H9 (cell line): Measurements from ENCODE around the gene PRSS57. TPM values are rescaled to one million over a fixed set of nuclear protein-coding genes. Genes with fewer than 3 reads are reported as not detected.

Experiments used
- DNase-seq: peaks from one replicate; pipeline ENCODE4 v3.0.0-alpha.2; 2017
- H2AFZ ChIP-seq: one replicate; pipeline ENCODE4 v1.6.1; 2013; ENCODE audit warnings: mild to moderate bottlenecking, low read length, control low read depth, moderate library complexity
- H2AK5ac ChIP-seq: 2 replicates; pipeline ENCODE4 v1.6.1; 2013; ENCODE audit warnings: low read length, control low read depth, mixed read lengths; ENCODE audit not compliant: insufficient read length
- H2BK120ac ChIP-seq: one replicate; pipeline ENCODE4 v1.6.1; 2013; ENCODE audit warnings: low read depth, mild to moderate bottlenecking, low read length, control low read depth, inconsistent platforms; ENCODE audit not compliant: poor library complexity, severe bottlenecking
- H2BK12ac ChIP-seq: 2 replicates; pipeline ENCODE4 v1.6.1; 2013; ENCODE audit warnings: low read length, control low read depth, mixed read lengths, low read depth; ENCODE audit not compliant: insufficient read length
- H2BK15ac ChIP-seq: 2 replicates; pipeline ENCODE4 v1.6.1; 2013; ENCODE audit warnings: low read depth, low read length, control low read depth
- H2BK20ac ChIP-seq: one replicate; pipeline ENCODE4 v1.6.1; 2013; ENCODE audit warnings: low read depth, mild to moderate bottlenecking, low read length, control low read depth, inconsistent platforms; ENCODE audit not compliant: poor library complexity, severe bottlenecking
- H2BK5ac ChIP-seq: 2 replicates; pipeline ENCODE4 v1.6.1; 2013; ENCODE audit warnings: low read length, control low read depth, mixed read lengths; ENCODE audit not compliant: insufficient read length
- H3K14ac ChIP-seq: 2 replicates; pipeline ENCODE4 v1.6.1; 2013; ENCODE audit warnings: low read length, control low read depth; ENCODE audit not compliant: insufficient read depth
- H3K18ac ChIP-seq: 2 replicates; pipeline ENCODE4 v1.6.1; 2013; ENCODE audit warnings: low read depth, mild to moderate bottlenecking, mixed read lengths, low read length, control low read depth; ENCODE audit not compliant: insufficient read length
- H3K23ac ChIP-seq: 2 replicates; pipeline ENCODE4 v1.6.1; 2013; ENCODE audit warnings: low read length, control low read depth, mixed read lengths, low read depth; ENCODE audit not compliant: insufficient read length
- H3K23me2 ChIP-seq: 2 replicates; pipeline ENCODE4 v1.6.1; 2013; ENCODE audit warnings: low read depth, mild to moderate bottlenecking, mixed read lengths, low read length, control low read depth; ENCODE audit not compliant: insufficient read length, poor library complexity, severe bottlenecking
- H3K27ac ChIP-seq: 2 replicates; pipeline ENCODE4 v1.5.1; 2013; ENCODE audit warnings: low read length, control low read depth, mixed read lengths, low read depth; ENCODE audit not compliant: insufficient read length
- H3K27me3 ChIP-seq: 2 replicates; pipeline ENCODE4 v1.6.1; 2013; ENCODE audit warnings: low read length, control low read depth, inconsistent platforms; ENCODE audit not compliant: insufficient read depth
- H3K4ac ChIP-seq: 2 replicates; pipeline ENCODE4 v1.6.1; 2013; ENCODE audit warnings: low read depth, mild to moderate bottlenecking, control low read depth, inconsistent platforms, low read length, moderate library complexity
- H3K4me1 ChIP-seq: 2 replicates; pipeline ENCODE4 v1.6.1; 2013; ENCODE audit warnings: low read length, control low read depth, inconsistent platforms; ENCODE audit not compliant: insufficient read depth
- H3K4me2 ChIP-seq: 2 replicates; pipeline ENCODE4 v1.6.1; 2013; ENCODE audit warnings: low read length, control low read depth, mixed read lengths; ENCODE audit not compliant: insufficient read length, insufficient read depth
- H3K56ac ChIP-seq: 2 replicates; pipeline ENCODE4 v1.6.1; 2013; ENCODE audit warnings: low read depth, mild to moderate bottlenecking, mixed read lengths, low read length, control low read depth; ENCODE audit not compliant: insufficient read length
- H3K79me1 ChIP-seq: 2 replicates; pipeline ENCODE4 v1.6.1; 2013; ENCODE audit warnings: low read depth, mild to moderate bottlenecking, moderate library complexity, low read length, control low read depth, inconsistent platforms; ENCODE audit not compliant: insufficient read depth, poor library complexity, severe bottlenecking
- H3K79me2 ChIP-seq: 2 replicates; pipeline ENCODE4 v1.6.1; 2013; ENCODE audit warnings: low read length, control low read depth, inconsistent platforms; ENCODE audit not compliant: insufficient read depth
- H3K9ac ChIP-seq: 2 replicates; pipeline ENCODE4 v1.6.1; 2013; ENCODE audit warnings: low read length, control low read depth, mixed read lengths; ENCODE audit not compliant: insufficient read length; ENCODE audit errors: extremely low read depth
- H3K9me3 ChIP-seq: one replicate; pipeline ENCODE4 v1.6.1; 2013; ENCODE audit warnings: low read depth, low read length, inconsistent platforms; ENCODE audit not compliant: control insufficient read depth
- H3T11ph ChIP-seq: one replicate; pipeline ENCODE4 v1.6.1; 2013; ENCODE audit warnings: mild to moderate bottlenecking, low read length, control low read depth, inconsistent platforms
- H4K20me1 ChIP-seq: one replicate; pipeline ENCODE4 v1.6.1; 2013; ENCODE audit not compliant: control insufficient read depth, insufficient read length, insufficient read depth
- H4K5ac ChIP-seq: 2 replicates; pipeline ENCODE4 v1.6.1; 2013; ENCODE audit warnings: low read depth, mild to moderate bottlenecking, mixed read lengths, low read length, control low read depth; ENCODE audit not compliant: insufficient read length
- H4K8ac ChIP-seq: replicated peaks from 2 replicates; pipeline ENCODE4 v1.6.1; 2013; ENCODE audit warnings: low read length, control low read depth, mixed read lengths, low read depth; ENCODE audit not compliant: insufficient read length
- H4K91ac ChIP-seq: 2 replicates; pipeline ENCODE4 v1.6.1; 2013; ENCODE audit warnings: low read depth, mild to moderate bottlenecking, moderate library complexity, mixed read lengths, low read length, control low read depth; ENCODE audit not compliant: insufficient read length
- H3K27ac Mint-ChIP-seq, 3 experiments: 2 replicates in 2 of 3; 3 replicates in 1 of 3; pipeline ENCODE4 v1.8.0; 2020 to 2021; ENCODE audit warnings: mixed read lengths in 3 of 3, mild to moderate bottlenecking in 1 of 3, moderate library complexity in 1 of 3
- H3K27me3 Mint-ChIP-seq: 2 replicates; pipeline ENCODE4 v1.8.0; 2021; ENCODE audit warnings: low read depth, mild to moderate bottlenecking, moderate library complexity, mixed read lengths
- H3K36me3 Mint-ChIP-seq, 3 experiments: 2 replicates in 2 of 3; 3 replicates in 1 of 3; pipeline ENCODE4 v1.8.0; 2020 to 2021; ENCODE audit warnings: low read depth in 3 of 3, mixed read lengths in 3 of 3; ENCODE audit not compliant: insufficient read depth in 1 of 3
- H3K4me1 Mint-ChIP-seq, 2 experiments: 2 replicates each; pipeline ENCODE4 v1.8.0; 2020; ENCODE audit warnings: mixed read lengths in 2 of 2
- H3K4me3 Mint-ChIP-seq, 2 experiments: 2 replicates in 1 of 2; 3 replicates in 1 of 2; pipeline ENCODE4 v1.8.0; 2020 to 2021; ENCODE audit warnings: mild to moderate bottlenecking in 2 of 2, mixed read lengths in 2 of 2, moderate library complexity in 1 of 2
- H3K9me3 Mint-ChIP-seq, 2 experiments: 2 replicates in 1 of 2; 3 replicates in 1 of 2; pipeline ENCODE4 v1.8.0; 2020; ENCODE audit warnings: mild to moderate bottlenecking in 2 of 2, mixed read lengths in 2 of 2, moderate library complexity in 1 of 2
- WGBS: extraction: QIAGEN DNeasy Blood & Tissue Kit; methylation state at CpG from one replicate; pipeline ENCODE4 v1.1.7; 2013; ENCODE audit warnings: missing lambda C conversion rate, low lambda C conversion rate, mixed read lengths; ENCODE audit not compliant: insufficient read length; ENCODE audit errors: extremely low coverage; 5-methylcytosine and 5-hydroxymethylcytosine counted together
- total RNA-seq: library from RNA; stranded (reverse); gene quantifications from 2 replicates; pipeline ENCODE4 v1.2.1, GENCODE V29; 2021
- TF ChIP-seq, protein P1 (sequence below): fragments of 200-600 bp; sonication (generic); conservative IDR thresholded peaks from 3 replicates; pipeline ENCODE4 v1.8.0; 2021; ENCODE audit warnings: antibody characterized with exemption, mild to moderate bottlenecking

The PRSS57 gene
- total RNA-seq, 1 experiment from 2014 or later, result not detected

DNA sequence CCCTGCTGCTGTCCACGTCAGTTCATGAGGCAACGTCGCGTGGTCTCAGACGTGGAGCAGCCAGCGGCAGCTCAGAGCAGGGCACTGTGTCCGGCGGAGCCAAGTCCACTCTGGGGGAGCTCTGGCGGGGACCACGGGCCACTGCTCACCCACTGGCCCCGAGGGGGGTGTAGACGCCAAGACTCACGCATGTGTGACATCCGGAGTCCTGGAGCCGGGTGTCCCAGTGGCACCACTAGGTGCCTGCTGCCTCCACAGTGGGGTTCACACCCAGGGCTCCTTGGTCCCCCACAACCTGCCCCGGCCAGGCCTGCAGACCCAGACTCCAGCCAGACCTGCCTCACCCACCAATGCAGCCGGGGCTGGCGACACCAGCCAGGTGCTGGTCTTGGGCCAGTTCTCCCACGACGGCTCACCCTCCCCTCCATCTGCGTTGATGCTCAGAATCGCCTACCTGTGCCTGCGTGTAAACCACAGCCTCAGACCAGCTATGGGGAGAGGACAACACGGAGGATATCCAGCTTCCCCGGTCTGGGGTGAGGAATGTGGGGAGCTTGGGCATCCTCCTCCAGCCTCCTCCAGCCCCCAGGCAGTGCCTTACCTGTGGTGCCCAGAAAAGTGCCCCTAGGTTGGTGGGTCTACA, 12.5 kb downstream of the PRSS57 start:
- Histone ChIP-seq H2BK12ac (no peak overlapping the region), H3K79me2 (no peaks in the 10 kb centered on the region), H3K14ac (no peak overlapping the region), H2BK5ac (no peak overlapping the region), H3K27me3 (no peaks in the 10 kb centered on the region), H3K4me1 (no peaks in the 10 kb centered on the region), H3K27ac (no peak overlapping the region), H3K4ac (no peak overlapping the region), H2AK5ac (no peak overlapping the region), H3K9ac (no peak overlapping the region), H2BK120ac (no peak overlapping the region), H3K23me2 (peaks cover 5% of the 10 kb centered on the region), H3K18ac (no peak overlapping the region), H3K4me2 (no peak overlapping the region), H4K5ac (no peak overlapping the region), H3K23ac (no peak overlapping the region), H3K79me1 (no peaks in the 10 kb centered on the region), H3T11ph (no peak overlapping the region), H2BK20ac (no peak overlapping the region), H4K91ac (no peak overlapping the region), H3K9me3 (no peaks in the 10 kb centered on the region), H3K56ac (no peak overlapping the region), H2BK15ac (no peak overlapping the region), H4K8ac (peak overlapping the region; percentile 24), H2AFZ (no peak overlapping the region), H4K20me1 (no peaks in the 10 kb centered on the region)
- Mint-ChIP-seq H3K27ac (no peak overlapping the region; a peak in 1 of 7 replicates), H3K9me3 (no peaks in the 10 kb centered on the region; a peak in 1 of 5 replicates), H3K4me3 (no peak overlapping the region; a peak in 1 of 5 replicates), H3K36me3 (no peaks in the 10 kb centered on the region), H3K4me1 (peaks cover 2 to 7% of the 10 kb centered on the region in 2 experiments; a peak in 1 of 4 replicates), H3K27me3 (peaks cover 14% of the 10 kb centered on the region)
- no peak for DNase-seq
- TF ChIP-seq, protein P1, sequence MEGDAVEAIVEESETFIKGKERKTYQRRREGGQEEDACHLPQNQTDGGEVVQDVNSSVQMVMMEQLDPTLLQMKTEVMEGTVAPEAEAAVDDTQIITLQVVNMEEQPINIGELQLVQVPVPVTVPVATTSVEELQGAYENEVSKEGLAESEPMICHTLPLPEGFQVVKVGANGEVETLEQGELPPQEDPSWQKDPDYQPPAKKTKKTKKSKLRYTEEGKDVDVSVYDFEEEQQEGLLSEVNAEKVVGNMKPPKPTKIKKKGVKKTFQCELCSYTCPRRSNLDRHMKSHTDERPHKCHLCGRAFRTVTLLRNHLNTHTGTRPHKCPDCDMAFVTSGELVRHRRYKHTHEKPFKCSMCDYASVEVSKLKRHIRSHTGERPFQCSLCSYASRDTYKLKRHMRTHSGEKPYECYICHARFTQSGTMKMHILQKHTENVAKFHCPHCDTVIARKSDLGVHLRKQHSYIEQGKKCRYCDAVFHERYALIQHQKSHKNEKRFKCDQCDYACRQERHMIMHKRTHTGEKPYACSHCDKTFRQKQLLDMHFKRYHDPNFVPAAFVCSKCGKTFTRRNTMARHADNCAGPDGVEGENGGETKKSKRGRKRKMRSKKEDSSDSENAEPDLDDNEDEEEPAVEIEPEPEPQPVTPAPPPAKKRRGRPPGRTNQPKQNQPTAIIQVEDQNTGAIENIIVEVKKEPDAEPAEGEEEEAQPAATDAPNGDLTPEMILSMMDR, result no peak
- no CpG with 5 or more reads among the region's 25 CpGs for WGBS
